Parathyroid adenoma (tissue), 2 donors: ENCODE data around the gene CACUL1.

Experiments used
- H2AFZ ChIP-seq: fragments of 300-600 bp; sonication (generic); one replicate; pipeline ENCODE4 v1.7.0; 2017; ENCODE audit warnings: antibody characterized with exemption, mild to moderate bottlenecking
- H3K27ac ChIP-seq: fragments of 300-600 bp; sonication (generic); one replicate; pipeline ENCODE4 v1.7.0; 2017
- H3K27me3 ChIP-seq: fragments of 300-600 bp; sonication (generic); one replicate; pipeline ENCODE4 v1.7.0; 2017; ENCODE audit warnings: low read length; ENCODE audit not compliant: control insufficient read depth, insufficient read depth
- H3K36me3 ChIP-seq: fragments of 300-600 bp; sonication (generic); one replicate; pipeline ENCODE4 v1.7.0; 2017; ENCODE audit warnings: low read length; ENCODE audit not compliant: control insufficient read depth, insufficient read depth
- H3K4me1 ChIP-seq: fragments of 300-600 bp; sonication (generic); one replicate; pipeline ENCODE4 v1.7.0; 2017; ENCODE audit warnings: control low read depth
- H3K4me2 ChIP-seq: fragments of 300-600 bp; sonication (generic); one replicate; pipeline ENCODE4 v1.7.0; 2017; ENCODE audit warnings: low read length
- H3K4me3 ChIP-seq: fragments of 300-600 bp; sonication (generic); one replicate; pipeline ENCODE4 v1.7.0; 2017; ENCODE audit warnings: low read depth, low read length
- H3K79me2 ChIP-seq: fragments of 300-600 bp; sonication (generic); one replicate; pipeline ENCODE4 v1.7.0; 2017; ENCODE audit warnings: control low read depth
- H3K9ac ChIP-seq: fragments of 300-600 bp; sonication (generic); one replicate; pipeline ENCODE4 v1.7.0; 2017; ENCODE audit warnings: mild to moderate bottlenecking
- H3K9me3 ChIP-seq: fragments of 300-600 bp; sonication (generic); one replicate; pipeline ENCODE4 v1.7.0; 2017; ENCODE audit warnings: low read length; ENCODE audit not compliant: control insufficient read depth
- TF ChIP-seq, protein P1 (sequence below): fragments of 300-600 bp; sonication (generic); IDR thresholded peaks from one replicate; pipeline ENCODE4 v1.7.0; 2017; ENCODE audit warnings: antibody characterized with exemption, mild to moderate bottlenecking
- donor health status: primary hyperparathyroidism.

The CACUL1 gene

GRCh38 chr10:118778727-118779126, 24.0 kb upstream of the CACUL1 start:
- Histone ChIP-seq H3K27ac (no peak overlapping the region), H3K27me3 (no peaks in the 10 kb centered on the region), H3K36me3 (no peaks in the 10 kb centered on the region), H3K4me2 (no peak overlapping the region), H3K4me3 (no peak overlapping the region), H2AFZ (no peak overlapping the region), H3K9ac (no peak overlapping the region), H3K9me3 (no peaks in the 10 kb centered on the region), H3K79me2 (no peaks in the 10 kb centered on the region), H3K4me1 (no peaks in the 10 kb centered on the region)
- TF ChIP-seq, protein P1, sequence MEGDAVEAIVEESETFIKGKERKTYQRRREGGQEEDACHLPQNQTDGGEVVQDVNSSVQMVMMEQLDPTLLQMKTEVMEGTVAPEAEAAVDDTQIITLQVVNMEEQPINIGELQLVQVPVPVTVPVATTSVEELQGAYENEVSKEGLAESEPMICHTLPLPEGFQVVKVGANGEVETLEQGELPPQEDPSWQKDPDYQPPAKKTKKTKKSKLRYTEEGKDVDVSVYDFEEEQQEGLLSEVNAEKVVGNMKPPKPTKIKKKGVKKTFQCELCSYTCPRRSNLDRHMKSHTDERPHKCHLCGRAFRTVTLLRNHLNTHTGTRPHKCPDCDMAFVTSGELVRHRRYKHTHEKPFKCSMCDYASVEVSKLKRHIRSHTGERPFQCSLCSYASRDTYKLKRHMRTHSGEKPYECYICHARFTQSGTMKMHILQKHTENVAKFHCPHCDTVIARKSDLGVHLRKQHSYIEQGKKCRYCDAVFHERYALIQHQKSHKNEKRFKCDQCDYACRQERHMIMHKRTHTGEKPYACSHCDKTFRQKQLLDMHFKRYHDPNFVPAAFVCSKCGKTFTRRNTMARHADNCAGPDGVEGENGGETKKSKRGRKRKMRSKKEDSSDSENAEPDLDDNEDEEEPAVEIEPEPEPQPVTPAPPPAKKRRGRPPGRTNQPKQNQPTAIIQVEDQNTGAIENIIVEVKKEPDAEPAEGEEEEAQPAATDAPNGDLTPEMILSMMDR: no peak

DNA sequence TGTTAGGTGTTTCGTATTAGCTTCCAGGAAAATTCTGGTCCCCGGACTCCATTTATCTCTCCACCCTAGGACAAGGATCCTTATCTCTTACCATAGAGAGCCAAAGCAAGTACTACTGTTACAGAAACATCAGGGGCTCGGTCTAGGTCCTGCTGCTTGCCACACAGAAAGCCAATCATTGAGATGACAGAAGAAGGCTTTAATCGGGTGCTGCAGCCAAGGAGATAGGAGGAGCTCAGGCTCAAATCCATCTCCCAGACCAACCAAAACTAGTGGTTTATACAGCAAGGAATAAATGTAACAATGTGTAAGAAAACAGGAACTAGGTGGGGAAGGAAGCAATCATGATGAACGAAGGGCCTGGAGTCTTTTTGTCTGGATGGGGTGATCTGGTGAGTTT, 22.2 kb upstream of the CACUL1 start:
- no peak overlapping the region for H3K9ac ChIP-seq
- TF ChIP-seq, protein P1: no peak
- no peaks in the 10 kb centered on the region for H3K79me2 ChIP-seq
- no peak overlapping the region for H3K4me2 ChIP-seq
- no peak overlapping the region for H2AFZ ChIP-seq
- no peaks in the 10 kb centered on the region for H3K4me1 ChIP-seq
- H3K27me3 ChIP-seq: no peaks in the 10 kb centered on the region
- H3K4me3 ChIP-seq: no peak overlapping the region
- no peak overlapping the region for H3K27ac ChIP-seq
- H3K9me3 ChIP-seq: no peaks in the 10 kb centered on the region
- no peaks in the 10 kb centered on the region for H3K36me3 ChIP-seq

- TF ChIP-seq, protein P1: no peak
- Histone ChIP-seq H3K27me3 (no peaks in the 10 kb centered on the region), H3K36me3 (no peaks in the 10 kb centered on the region), H3K27ac (no peak overlapping the region), H3K9ac (no peak overlapping the region), H2AFZ (no peak overlapping the region), H3K4me1 (no peaks in the 10 kb centered on the region), H3K4me3 (no peak overlapping the region), H3K79me2 (no peaks in the 10 kb centered on the region), H3K4me2 (no peak overlapping the region), H3K9me3 (no peaks in the 10 kb centered on the region)
Measured at GRCh38 chr10:118776033-118776432, 21.3 kb upstream of the CACUL1 start.

GRCh38 chr10:118775478-118775877, 20.7 kb upstream of the CACUL1 start:
- H3K27me3 ChIP-seq: no peaks in the 10 kb centered on the region
- H3K36me3 ChIP-seq: no peaks in the 10 kb centered on the region
- no peak overlapping the region for H3K27ac ChIP-seq
- H3K4me2 ChIP-seq: no peak overlapping the region
- H3K4me1 ChIP-seq: no peaks in the 10 kb centered on the region
- no peaks in the 10 kb centered on the region for H3K79me2 ChIP-seq
- no peak overlapping the region for H3K4me3 ChIP-seq
- TF ChIP-seq, protein P1: no peak
- H3K9ac ChIP-seq: no peak overlapping the region
- H2AFZ ChIP-seq: no peak overlapping the region
- H3K9me3 ChIP-seq: no peaks in the 10 kb centered on the region

DNA sequence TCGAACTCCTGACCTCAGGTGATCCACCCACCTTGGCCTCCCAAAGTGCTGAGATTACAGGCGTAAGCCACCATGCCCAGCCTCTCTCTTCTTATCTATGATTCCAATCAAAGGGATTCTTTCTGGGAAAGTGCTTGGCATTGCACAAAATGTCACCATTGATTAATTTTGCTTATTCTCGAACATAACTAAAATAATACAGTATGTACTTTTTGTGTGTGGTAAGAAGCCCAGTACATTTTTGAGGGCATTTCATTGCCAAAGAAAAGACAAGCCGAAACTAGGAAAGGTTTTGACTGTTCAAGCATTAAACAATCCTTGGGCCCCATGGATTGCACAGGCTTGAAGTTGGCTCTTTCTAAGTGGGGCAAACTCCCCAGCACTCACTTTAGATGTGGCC, 18.3 kb upstream of the CACUL1 start:
- Histone ChIP-seq H3K4me1 (no peaks in the 10 kb centered on the region), H3K4me2 (no peak overlapping the region), H3K36me3 (no peaks in the 10 kb centered on the region), H3K9me3 (no peaks in the 10 kb centered on the region), H3K4me3 (no peak overlapping the region), H3K9ac (no peak overlapping the region), H2AFZ (no peak overlapping the region), H3K27ac (no peak overlapping the region), H3K27me3 (no peaks in the 10 kb centered on the region), H3K79me2 (no peaks in the 10 kb centered on the region)
- TF ChIP-seq, protein P1: no peak
